ES-I3 (cell line): ENCODE measurements around the gene ARRDC2.

Experiments used
- H3K36me3 ChIP-seq: 2 replicates; pipeline ENCODE4 v1.6.1; 2013; ENCODE audit warnings: mild to moderate bottlenecking, low read length, control low read depth, moderate library complexity; ENCODE audit not compliant: insufficient read depth
- H3K4me1 ChIP-seq: 2 replicates; pipeline ENCODE4 v1.6.1; 2013; ENCODE audit warnings: mild to moderate bottlenecking, control low read depth, low read length; ENCODE audit not compliant: insufficient read depth
- H3K9ac ChIP-seq: 2 replicates; pipeline ENCODE4 v1.6.1; 2013; ENCODE audit warnings: low read depth, mild to moderate bottlenecking, low read length, moderate library complexity
- H3K9me3 ChIP-seq: 2 replicates; pipeline ENCODE4 v1.6.1; 2013; ENCODE audit warnings: mild to moderate bottlenecking, low read length, moderate library complexity; ENCODE audit not compliant: control insufficient read depth, insufficient read depth

The ARRDC2 gene

GRCh38 chr19:18046059-18046718, 38.2 kb downstream of the ARRDC2 start:
- Histone ChIP-seq H3K9ac (no peak overlapping the region), H3K36me3 (no peaks in the 10 kb centered on the region), H3K9me3 (no peaks in the 10 kb centered on the region), H3K4me1 (no peaks in the 10 kb centered on the region; the same call in 1 of the 2 replicates)

GRCh38 chr19:18049385-18049784, 41.4 kb downstream of the ARRDC2 start:
- Histone ChIP-seq H3K9me3 (no peaks in the 10 kb centered on the region), H3K9ac (no peak overlapping the region)

GRCh38 chr19:18051887-18052286, 43.9 kb downstream of the ARRDC2 start:
- Histone ChIP-seq H3K9me3 (no peaks in the 10 kb centered on the region), H3K9ac (peak overlapping the region; percentile 13; the same call in 1 of the 2 replicates), H3K4me1 (no peaks in the 10 kb centered on the region; the same call in 1 of the 2 replicates), H3K36me3 (no peaks in the 10 kb centered on the region)

More at GRCh38 chr19:18049385-18049784, 41.4 kb downstream of the ARRDC2 start:
- Histone ChIP-seq H3K36me3 (no peaks in the 10 kb centered on the region), H3K4me1 (no peaks in the 10 kb centered on the region; the same call in 1 of the 2 replicates)

DNA sequence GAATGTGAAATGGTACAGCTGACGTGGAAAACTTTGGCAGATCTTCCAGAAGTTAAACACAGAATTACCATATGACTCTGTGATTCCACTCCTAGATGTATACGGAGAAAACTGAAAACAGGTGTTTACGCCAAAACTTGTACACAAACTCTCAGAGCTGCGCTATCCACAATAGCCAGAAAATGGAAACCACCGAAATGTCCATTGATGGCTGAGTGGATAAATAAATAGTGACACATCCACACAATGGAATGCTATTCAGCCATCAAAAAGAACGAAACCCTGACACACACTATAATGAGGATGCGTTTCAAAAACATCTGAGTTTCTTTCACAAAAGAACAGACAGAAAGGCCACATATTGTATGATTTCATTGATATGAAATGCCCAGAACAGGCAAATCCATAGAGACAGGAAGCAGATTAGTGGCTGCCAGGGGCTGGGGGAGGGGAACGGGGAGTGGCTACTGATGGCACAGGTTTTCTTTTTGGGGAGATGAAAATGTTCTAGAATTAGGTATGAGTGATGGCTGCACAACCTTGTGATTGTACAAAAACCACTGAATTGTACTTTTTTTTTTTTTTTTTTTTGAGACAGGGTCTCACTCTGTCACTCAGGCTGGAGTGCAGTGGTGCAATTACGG, 45.7 kb downstream of the ARRDC2 start:
- no peak overlapping the region for H3K9ac ChIP-seq
- no peaks in the 10 kb centered on the region for H3K9me3 ChIP-seq
- no peaks in the 10 kb centered on the region; the same call in 1 of the 2 replicates for H3K4me1 ChIP-seq
- H3K36me3 ChIP-seq: no peaks in the 10 kb centered on the region

- H3K9me3 ChIP-seq: no peaks in the 10 kb centered on the region
- no peaks in the 10 kb centered on the region; the same call in 1 of the 2 replicates for H3K4me1 ChIP-seq
- no peak overlapping the region for H3K9ac ChIP-seq
- H3K36me3 ChIP-seq: no peaks in the 10 kb centered on the region
These were observed 48.0 kb downstream of the ARRDC2 start for GRCh38 chr19:18055967-18056366.

- H3K4me1 ChIP-seq: no peaks in the 10 kb centered on the region; the same call in 1 of the 2 replicates
- no peaks in the 10 kb centered on the region for H3K36me3 ChIP-seq
- H3K9ac ChIP-seq: no peak overlapping the region
These were observed 49.6 kb downstream of the ARRDC2 start for GRCh38 chr19:18057557-18057956.

GRCh38 chr19:18058208-18059009, 50.4 kb downstream of the ARRDC2 start:
- Histone ChIP-seq H3K4me1 (no peaks in the 10 kb centered on the region; the same call in 1 of the 2 replicates), H3K9me3 (no peaks in the 10 kb centered on the region), H3K9ac (peak overlapping the region; percentile 50), H3K36me3 (no peaks in the 10 kb centered on the region)

More at GRCh38 chr19:18057557-18057956, 49.6 kb downstream of the ARRDC2 start:
- H3K9me3 ChIP-seq: no peaks in the 10 kb centered on the region

DNA sequence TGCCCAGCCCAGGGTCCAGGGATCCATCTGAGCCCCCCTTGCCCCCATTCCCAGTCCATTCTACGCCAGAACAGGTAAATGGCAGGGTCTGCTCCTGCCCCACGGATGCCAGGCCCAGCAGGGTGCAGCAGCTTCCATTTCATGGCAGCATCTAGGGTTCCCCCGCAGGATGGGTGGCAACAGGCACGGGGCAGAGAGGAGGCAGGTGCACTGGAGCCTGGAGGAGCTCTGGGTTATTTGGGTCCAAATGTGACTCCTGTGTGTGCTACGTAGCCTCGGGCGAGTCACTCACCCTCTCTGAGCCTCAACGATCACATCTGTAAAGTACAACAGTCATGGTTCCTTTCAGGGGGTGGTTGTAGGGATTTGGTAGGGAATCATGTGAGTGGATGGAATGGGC, 51.3 kb downstream of the ARRDC2 start:
- H3K9ac ChIP-seq: no peak overlapping the region
- no peaks in the 10 kb centered on the region for H3K9me3 ChIP-seq
- no peaks in the 10 kb centered on the region; the same call in 1 of the 2 replicates for H3K4me1 ChIP-seq
- H3K36me3 ChIP-seq: no peaks in the 10 kb centered on the region

DNA sequence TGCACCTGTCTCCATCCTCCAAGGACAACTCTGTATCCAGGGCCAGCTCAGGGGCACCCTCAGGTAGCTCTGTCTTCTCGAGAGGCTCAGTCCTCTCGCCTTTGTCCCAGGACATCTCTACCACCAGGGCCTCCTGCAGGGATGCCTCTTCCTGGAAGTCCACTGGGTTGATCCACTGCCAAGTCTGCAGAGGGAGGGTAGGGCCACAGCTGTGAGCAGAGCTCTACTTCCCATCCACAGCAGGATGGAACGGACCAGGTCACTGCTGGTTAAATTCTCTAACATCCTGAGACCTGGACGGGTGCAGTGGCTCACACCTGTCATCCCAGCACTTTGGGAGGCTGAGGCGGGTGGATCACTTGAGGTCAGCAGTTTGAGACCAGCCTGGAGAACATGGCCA, 51.9 kb downstream of the ARRDC2 start:
- Histone ChIP-seq H3K4me1 (no peaks in the 10 kb centered on the region; the same call in 1 of the 2 replicates), H3K9me3 (no peaks in the 10 kb centered on the region), H3K9ac (no peak overlapping the region), H3K36me3 (no peaks in the 10 kb centered on the region)

DNA sequence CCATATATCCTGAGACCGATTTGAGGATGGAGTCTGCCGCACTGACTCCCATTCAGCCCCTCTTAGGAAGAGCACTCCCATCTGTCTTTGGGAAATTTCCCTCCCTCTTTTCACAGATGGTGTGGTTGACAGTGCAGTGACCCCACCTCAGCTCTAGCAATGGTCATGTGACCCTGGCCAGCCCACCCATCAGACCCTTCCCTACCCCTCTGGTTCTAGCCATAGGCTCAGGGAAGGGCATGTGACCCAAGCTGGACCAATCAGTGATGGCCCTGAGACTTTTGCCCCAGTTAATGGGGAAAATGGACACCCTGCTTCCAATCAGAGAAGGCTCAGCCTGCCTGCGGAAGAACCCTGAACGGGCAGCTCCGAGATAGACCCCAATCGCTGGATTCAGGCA, 52.5 kb downstream of the ARRDC2 start:
- H3K4me1 ChIP-seq: no peaks in the 10 kb centered on the region; the same call in 1 of the 2 replicates
- H3K36me3 ChIP-seq: no peaks in the 10 kb centered on the region
- H3K9ac ChIP-seq: no peak overlapping the region
- no peaks in the 10 kb centered on the region for H3K9me3 ChIP-seq

DNA sequence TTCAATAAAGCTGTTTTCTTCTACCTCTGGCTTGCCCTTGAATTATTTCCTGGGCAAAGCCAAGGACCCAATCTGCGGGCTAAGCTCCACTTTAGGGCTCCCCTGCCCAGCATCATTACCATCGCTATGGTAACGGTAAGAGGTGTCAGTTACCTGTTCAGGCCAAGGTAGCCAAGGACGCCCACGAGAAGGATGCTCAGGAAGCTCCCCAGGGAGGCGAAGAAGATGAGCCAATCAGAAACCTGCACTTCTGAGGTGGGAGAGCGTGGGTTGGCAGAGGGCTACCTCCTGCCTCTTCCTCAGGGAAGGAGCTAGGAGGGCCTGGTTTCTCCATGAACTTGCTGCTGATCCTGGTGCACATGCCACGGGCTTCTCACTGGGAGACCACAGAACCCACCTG, 54.1 kb downstream of the ARRDC2 start:
- no peak overlapping the region for H3K9ac ChIP-seq
- no peaks in the 10 kb centered on the region for H3K36me3 ChIP-seq
- no peaks in the 10 kb centered on the region; the same call in 1 of the 2 replicates for H3K4me1 ChIP-seq
- no peaks in the 10 kb centered on the region for H3K9me3 ChIP-seq

GRCh38 chr19:18063463-18063862, 55.5 kb downstream of the ARRDC2 start:
- no peak overlapping the region for H3K9ac ChIP-seq
- H3K4me1 ChIP-seq: no peaks in the 10 kb centered on the region
- no peaks in the 10 kb centered on the region for H3K9me3 ChIP-seq
- H3K36me3 ChIP-seq: no peaks in the 10 kb centered on the region
